HepG2 (cell line): ENCODE results near the gene SPOP. TPM values are rescaled to one million over a fixed set of nuclear protein-coding genes. Genes with fewer than 3 reads are reported as not detected.

Source experiments
- ATRX ChIP-seq: sonication (generic); formaldehyde crosslinking; IDR thresholded peaks from 2 replicates; pipeline ENCODE4 v1.4.0; 2020; ENCODE audit warnings: missing genetic modification reagents, borderline replicate concordance
- DNMT1 ChIP-seq: sonication (generic); formaldehyde crosslinking; IDR thresholded peaks from 2 replicates; pipeline ENCODE4 v1.5.1; 2020; ENCODE audit warnings: mild to moderate bottlenecking, missing genetic modification reagents
- EED ChIP-seq: sonication (generic); formaldehyde crosslinking; IDR thresholded peaks from 2 replicates; pipeline ENCODE4 v1.5.0; 2020; ENCODE audit warnings: mild to moderate bottlenecking, missing genetic modification reagents
- GPN1 ChIP-seq: sonication (generic); formaldehyde crosslinking; IDR thresholded peaks from 2 replicates; pipeline ENCODE4 v1.5.1; 2020; ENCODE audit warnings: missing genetic modification reagents, borderline replicate concordance
- HMG20A ChIP-seq: IDR thresholded peaks from 2 replicates; pipeline ENCODE4 v1.6.1; 2016; ENCODE audit warnings: borderline replicate concordance
- MZF1 ChIP-seq: sonication (generic); formaldehyde crosslinking; IDR thresholded peaks from 2 replicates; pipeline ENCODE4 v1.8.1; 2023; ENCODE audit warnings: mild to moderate bottlenecking, missing genetic modification reagents, borderline replicate concordance
- NFE2L1 ChIP-seq: sonication (generic); formaldehyde crosslinking; IDR thresholded peaks from 2 replicates; pipeline ENCODE4 v1.4.0; 2020; ENCODE audit warnings: missing genetic modification reagents, mild to moderate bottlenecking, borderline replicate concordance
- ZNF207 ChIP-seq: fragments of 450-650 bp; IDR thresholded peaks from 2 replicates; pipeline ENCODE4 v1.6.1; 2016; ENCODE audit warnings: antibody characterized with exemption, borderline replicate concordance
- ZNF547 ChIP-seq: sonication (generic); formaldehyde crosslinking; IDR thresholded peaks from 2 replicates; pipeline ENCODE4 v1.5.1; 2020; ENCODE audit warnings: mild to moderate bottlenecking, missing genetic modification reagents
- polyA plus RNA-seq, 8 experiments: library from polyadenylated mRNA; depleted of rRNA in 3 of 8; stranded (reverse) in 7 of 8; unstranded in 1 of 8; fragments of >200 nt; fragmentation: Illumina TruSeq in 4 of 8; extraction: Trizol in 4 of 8; gene quantifications; 2 replicates each; pipeline versions ENCODE4 v1.2.1 to v1.2.3, GENCODE V29; 2011 to 2016; ENCODE audit warnings: low read depth in 4 of 8, missing spikeins in 1 of 8, mixed read lengths in 1 of 8; ENCODE audit not compliant: insufficient read depth in 1 of 8
- total RNA-seq, 5 experiments: library from RNA; depleted of rRNA; stranded (reverse); fragments of >200 nt; fragmentation: Illumina TruSeq; extraction: Trizol; gene quantifications; 2 replicates each; pipeline ENCODE4 v1.2.3, GENCODE V29; 2016; ENCODE audit warnings: low read depth in 1 of 5
- TF ChIP-seq, protein P1 (sequence below): sonication (generic); formaldehyde crosslinking; IDR thresholded peaks from 2 replicates; pipeline ENCODE4 v1.4.0; 2020; ENCODE audit warnings: mild to moderate bottlenecking, missing genetic modification reagents
- TF ChIP-seq, protein P2 (sequence below): sonication (generic); formaldehyde crosslinking; IDR thresholded peaks from 2 replicates; pipeline ENCODE4 v1.5.1; 2020; ENCODE audit warnings: mild to moderate bottlenecking, missing genetic modification reagents, moderate library complexity
- TF ChIP-seq, protein P3 (sequence below): sonication (generic); formaldehyde crosslinking; IDR thresholded peaks from 2 replicates; pipeline ENCODE4; 2020; ENCODE audit warnings: missing genetic modification reagents, mild to moderate bottlenecking, borderline replicate concordance
- TF ChIP-seq, protein P4 (sequence below): sonication (generic); formaldehyde crosslinking; IDR thresholded peaks from 2 replicates; pipeline ENCODE4 v1.9.0; 2022; ENCODE audit warnings: missing genetic modification reagents, mild to moderate bottlenecking, borderline replicate concordance

SPOP gene
- total and polyA plus RNA-seq, 2 of the 13 experiments (the other 11 are each of a cell fraction or from before 2014, with no cell fraction given) = 52.8 to 60.8 TPM

DNA sequence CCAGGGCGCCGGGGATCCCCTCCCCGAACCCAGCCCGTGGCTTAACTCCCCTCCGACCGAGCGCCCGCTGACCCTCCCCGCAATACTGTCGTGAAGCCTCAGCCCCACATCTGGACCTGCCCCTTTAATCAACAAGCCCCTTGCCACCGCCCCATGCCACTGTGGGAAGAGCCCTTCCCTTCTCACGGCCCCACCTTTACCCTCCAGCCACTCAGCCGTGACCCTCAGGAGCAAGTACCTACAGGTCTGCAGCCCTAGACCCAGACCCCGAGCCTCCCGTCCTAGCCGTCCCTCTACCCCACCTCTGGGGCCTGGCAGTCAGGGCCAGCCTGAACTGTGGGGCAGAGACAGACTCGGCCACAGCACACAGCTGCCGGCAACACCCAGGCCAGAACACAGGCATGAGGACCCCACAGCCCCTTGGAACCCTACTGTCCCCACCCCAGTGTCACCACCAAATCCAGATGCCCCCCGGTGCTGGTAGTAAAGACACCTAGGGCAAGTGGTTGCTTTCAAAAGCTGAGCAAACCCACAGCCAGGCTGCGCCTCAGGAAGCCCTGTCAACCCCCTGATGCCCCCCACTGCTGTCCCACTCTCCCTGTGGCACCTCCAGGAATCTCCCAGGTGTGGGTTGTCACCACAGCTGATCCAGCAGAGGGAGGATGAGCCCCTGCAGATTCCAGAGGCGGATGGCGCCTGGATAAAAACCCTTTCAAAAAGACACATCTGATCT lies 100.8 kb downstream of the SPOP start (continued):
- TF ChIP-seq, protein P1, sequence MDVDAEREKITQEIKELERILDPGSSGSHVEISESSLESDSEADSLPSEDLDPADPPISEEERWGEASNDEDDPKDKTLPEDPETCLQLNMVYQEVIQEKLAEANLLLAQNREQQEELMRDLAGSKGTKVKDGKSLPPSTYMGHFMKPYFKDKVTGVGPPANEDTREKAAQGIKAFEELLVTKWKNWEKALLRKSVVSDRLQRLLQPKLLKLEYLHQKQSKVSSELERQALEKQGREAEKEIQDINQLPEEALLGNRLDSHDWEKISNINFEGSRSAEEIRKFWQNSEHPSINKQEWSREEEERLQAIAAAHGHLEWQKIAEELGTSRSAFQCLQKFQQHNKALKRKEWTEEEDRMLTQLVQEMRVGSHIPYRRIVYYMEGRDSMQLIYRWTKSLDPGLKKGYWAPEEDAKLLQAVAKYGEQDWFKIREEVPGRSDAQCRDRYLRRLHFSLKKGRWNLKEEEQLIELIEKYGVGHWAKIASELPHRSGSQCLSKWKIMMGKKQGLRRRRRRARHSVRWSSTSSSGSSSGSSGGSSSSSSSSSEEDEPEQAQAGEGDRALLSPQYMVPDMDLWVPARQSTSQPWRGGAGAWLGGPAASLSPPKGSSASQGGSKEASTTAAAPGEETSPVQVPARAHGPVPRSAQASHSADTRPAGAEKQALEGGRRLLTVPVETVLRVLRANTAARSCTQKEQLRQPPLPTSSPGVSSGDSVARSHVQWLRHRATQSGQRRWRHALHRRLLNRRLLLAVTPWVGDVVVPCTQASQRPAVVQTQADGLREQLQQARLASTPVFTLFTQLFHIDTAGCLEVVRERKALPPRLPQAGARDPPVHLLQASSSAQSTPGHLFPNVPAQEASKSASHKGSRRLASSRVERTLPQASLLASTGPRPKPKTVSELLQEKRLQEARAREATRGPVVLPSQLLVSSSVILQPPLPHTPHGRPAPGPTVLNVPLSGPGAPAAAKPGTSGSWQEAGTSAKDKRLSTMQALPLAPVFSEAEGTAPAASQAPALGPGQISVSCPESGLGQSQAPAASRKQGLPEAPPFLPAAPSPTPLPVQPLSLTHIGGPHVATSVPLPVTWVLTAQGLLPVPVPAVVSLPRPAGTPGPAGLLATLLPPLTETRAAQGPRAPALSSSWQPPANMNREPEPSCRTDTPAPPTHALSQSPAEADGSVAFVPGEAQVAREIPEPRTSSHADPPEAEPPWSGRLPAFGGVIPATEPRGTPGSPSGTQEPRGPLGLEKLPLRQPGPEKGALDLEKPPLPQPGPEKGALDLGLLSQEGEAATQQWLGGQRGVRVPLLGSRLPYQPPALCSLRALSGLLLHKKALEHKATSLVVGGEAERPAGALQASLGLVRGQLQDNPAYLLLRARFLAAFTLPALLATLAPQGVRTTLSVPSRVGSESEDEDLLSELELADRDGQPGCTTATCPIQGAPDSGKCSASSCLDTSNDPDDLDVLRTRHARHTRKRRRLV = no peak
- 0 out of 2 replicates have a peak, but pooled peaks have one; percentile 39 for TF ChIP-seq DNMT1
- no peak for TF ChIP-seq ZNF207
- TF ChIP-seq GPN1 (CRISPR knock-in tag) = no peak
- peak; percentile 60; the same call in 1 of the 2 replicates for TF ChIP-seq EED (CRISPR knock-in tag)
- 0 out of 2 replicates have a peak, but pooled peaks have one; percentile 41 for TF ChIP-seq ZNF547 (CRISPR knock-in tag)
- TF ChIP-seq ATRX (CRISPR knock-in tag) = no peak
- TF ChIP-seq, protein P2, sequence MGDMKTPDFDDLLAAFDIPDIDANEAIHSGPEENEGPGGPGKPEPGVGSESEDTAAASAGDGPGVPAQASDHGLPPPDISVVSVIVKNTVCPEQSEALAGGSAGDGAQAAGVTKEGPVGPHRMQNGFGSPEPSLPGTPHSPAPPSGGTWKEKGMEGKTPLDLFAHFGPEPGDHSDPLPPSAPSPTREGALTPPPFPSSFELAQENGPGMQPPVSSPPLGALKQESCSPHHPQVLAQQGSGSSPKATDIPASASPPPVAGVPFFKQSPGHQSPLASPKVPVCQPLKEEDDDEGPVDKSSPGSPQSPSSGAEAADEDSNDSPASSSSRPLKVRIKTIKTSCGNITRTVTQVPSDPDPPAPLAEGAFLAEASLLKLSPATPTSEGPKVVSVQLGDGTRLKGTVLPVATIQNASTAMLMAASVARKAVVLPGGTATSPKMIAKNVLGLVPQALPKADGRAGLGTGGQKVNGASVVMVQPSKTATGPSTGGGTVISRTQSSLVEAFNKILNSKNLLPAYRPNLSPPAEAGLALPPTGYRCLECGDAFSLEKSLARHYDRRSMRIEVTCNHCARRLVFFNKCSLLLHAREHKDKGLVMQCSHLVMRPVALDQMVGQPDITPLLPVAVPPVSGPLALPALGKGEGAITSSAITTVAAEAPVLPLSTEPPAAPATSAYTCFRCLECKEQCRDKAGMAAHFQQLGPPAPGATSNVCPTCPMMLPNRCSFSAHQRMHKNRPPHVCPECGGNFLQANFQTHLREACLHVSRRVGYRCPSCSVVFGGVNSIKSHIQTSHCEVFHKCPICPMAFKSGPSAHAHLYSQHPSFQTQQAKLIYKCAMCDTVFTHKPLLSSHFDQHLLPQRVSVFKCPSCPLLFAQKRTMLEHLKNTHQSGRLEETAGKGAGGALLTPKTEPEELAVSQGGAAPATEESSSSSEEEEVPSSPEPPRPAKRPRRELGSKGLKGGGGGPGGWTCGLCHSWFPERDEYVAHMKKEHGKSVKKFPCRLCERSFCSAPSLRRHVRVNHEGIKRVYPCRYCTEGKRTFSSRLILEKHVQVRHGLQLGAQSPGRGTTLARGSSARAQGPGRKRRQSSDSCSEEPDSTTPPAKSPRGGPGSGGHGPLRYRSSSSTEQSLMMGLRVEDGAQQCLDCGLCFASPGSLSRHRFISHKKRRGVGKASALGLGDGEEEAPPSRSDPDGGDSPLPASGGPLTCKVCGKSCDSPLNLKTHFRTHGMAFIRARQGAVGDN = peak; percentile 7; the same call in 1 of the 2 replicates
- TF ChIP-seq MZF1 (CRISPR knock-in tag) = 0 out of 2 replicates have a peak, but pooled peaks have one; percentile 35
- TF ChIP-seq NFE2L1 (CRISPR knock-in tag) = 0 out of 2 replicates have a peak, but pooled peaks have one; percentile 35
- TF ChIP-seq, protein P3, sequence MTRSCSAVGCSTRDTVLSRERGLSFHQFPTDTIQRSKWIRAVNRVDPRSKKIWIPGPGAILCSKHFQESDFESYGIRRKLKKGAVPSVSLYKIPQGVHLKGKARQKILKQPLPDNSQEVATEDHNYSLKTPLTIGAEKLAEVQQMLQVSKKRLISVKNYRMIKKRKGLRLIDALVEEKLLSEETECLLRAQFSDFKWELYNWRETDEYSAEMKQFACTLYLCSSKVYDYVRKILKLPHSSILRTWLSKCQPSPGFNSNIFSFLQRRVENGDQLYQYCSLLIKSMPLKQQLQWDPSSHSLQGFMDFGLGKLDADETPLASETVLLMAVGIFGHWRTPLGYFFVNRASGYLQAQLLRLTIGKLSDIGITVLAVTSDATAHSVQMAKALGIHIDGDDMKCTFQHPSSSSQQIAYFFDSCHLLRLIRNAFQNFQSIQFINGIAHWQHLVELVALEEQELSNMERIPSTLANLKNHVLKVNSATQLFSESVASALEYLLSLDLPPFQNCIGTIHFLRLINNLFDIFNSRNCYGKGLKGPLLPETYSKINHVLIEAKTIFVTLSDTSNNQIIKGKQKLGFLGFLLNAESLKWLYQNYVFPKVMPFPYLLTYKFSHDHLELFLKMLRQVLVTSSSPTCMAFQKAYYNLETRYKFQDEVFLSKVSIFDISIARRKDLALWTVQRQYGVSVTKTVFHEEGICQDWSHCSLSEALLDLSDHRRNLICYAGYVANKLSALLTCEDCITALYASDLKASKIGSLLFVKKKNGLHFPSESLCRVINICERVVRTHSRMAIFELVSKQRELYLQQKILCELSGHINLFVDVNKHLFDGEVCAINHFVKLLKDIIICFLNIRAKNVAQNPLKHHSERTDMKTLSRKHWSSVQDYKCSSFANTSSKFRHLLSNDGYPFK = peak; percentile 38; the same call in 1 of the 2 replicates
- TF ChIP-seq HMG20A (CRISPR knock-in tag) = no peak
- TF ChIP-seq, protein P4, sequence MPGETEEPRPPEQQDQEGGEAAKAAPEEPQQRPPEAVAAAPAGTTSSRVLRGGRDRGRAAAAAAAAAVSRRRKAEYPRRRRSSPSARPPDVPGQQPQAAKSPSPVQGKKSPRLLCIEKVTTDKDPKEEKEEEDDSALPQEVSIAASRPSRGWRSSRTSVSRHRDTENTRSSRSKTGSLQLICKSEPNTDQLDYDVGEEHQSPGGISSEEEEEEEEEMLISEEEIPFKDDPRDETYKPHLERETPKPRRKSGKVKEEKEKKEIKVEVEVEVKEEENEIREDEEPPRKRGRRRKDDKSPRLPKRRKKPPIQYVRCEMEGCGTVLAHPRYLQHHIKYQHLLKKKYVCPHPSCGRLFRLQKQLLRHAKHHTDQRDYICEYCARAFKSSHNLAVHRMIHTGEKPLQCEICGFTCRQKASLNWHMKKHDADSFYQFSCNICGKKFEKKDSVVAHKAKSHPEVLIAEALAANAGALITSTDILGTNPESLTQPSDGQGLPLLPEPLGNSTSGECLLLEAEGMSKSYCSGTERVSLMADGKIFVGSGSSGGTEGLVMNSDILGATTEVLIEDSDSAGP (CRISPR knock-in tag) = peak; percentile 85; the same call in 1 of the 2 replicates
